ENCODE results near the gene MYO5C. TPM values are rescaled to one million over a fixed set of nuclear protein-coding genes. Genes with fewer than 3 reads are reported as not detected.
A peak's percentile ranks its signal among the peaks of the same experiment; 100 is the strongest.

Gene MYO5C
- total and polyA plus RNA-seq, 2 of the 13 experiments (the other 11 are each of a cell fraction or from before 2014, with no cell fraction given) = 15.7 to 23.7 TPM

DNA sequence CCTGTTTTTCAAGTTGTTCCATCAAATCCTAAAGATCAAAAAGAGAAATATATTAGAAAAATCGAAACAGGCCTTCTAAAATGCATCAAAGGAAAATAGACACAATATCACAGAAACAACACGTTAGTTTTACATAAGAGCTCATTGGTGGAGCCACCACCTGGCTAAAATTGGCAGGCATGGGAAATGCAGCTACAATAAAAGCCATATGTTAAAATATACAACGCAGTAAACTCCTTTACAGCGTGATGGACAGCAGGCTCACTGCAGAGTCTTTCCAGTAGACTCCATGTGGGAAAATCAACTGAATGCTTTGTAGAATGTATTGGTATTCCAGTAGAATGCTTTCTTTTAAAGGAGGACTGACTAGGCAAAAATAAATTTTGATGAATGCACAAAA is 40.9 kb upstream of the MYO5C start:
- Histone ChIP-seq H3K4me1 (ENCODE audit: insufficient read depth, low read length) (peaks cover 35% of the 10 kb centered on the region), H3K4me2 (ENCODE audit: low read depth, low read length) (no peak overlapping the region), H4K20me1 (ENCODE audit: insufficient read depth, low read length) (no peaks in the 10 kb centered on the region), H3K9ac (ENCODE audit: insufficient read depth, low read depth, low read length) (no peak overlapping the region), H3K9me3 (ENCODE audit: low read length) (no peaks in the 10 kb centered on the region), H3K4me3 (replicated peaks in 1 of 3; ENCODE audit: insufficient read depth in 1 of 3, low read depth in 2 of 3, low read length in 3 of 3) (no peak overlapping the region), H3K27me3 (ENCODE audit: control insufficient read depth in 1 of 2, insufficient read depth in 2 of 2, low read length in 2 of 2) (no peaks in the 10 kb centered on the region; a peak in 1 of 5 replicates), H3K27ac (ENCODE audit: extremely low read length, insufficient read depth, low read length) (no peak overlapping the region), H3K79me2 (ENCODE audit: insufficient read depth, low read length) (no peaks in the 10 kb centered on the region), H3K36me3 (replicated peaks in 1 of 2; ENCODE audit: control insufficient read depth in 1 of 2, insufficient read depth in 2 of 2, low read length in 2 of 2) (no peaks in the 10 kb centered on the region), H2AFZ (ENCODE audit: low read length) (no peak overlapping the region)
- ATAC-seq (no peak), FAIRE-seq (peak; percentile 51), DNase-seq (ENCODE audit: low spot score) (no peak)
- 73% methylated on average over 4 of the region's 4 CpGs for WGBS (ENCODE audit: low lambda C conversion rate)
- in situ Hi-C loops (cut with HindIII; ENCODE audit: extremely low pct_ligation_motif_present, low pct_unique_long_range_greater_than_20kb) = no loop called here
- ChIA-PET CTCF (ENCODE audit: low intra/inter-chr PET ratio, low total read pairs) (interaction anchor here (1.0 kb wide), 1 partner anchor 81 kb away, joined by 3 read pairs; no protein-coding TSS in a partner anchor), POLR2A (no interaction called here)
- intact Hi-C loops (cut with micrococcal nuclease; ENCODE audit: unreplicated experiment) = no loop called here
- TF ChIP-seq STAG1 (CRISPR knock-in tag; IDR thresholded peaks at IDR 0.05) (peak; percentile 35; the same call in 1 of the 2 replicates), MAFF (IDR thresholded peaks at IDR 0.05; ENCODE audit: low read depth, low read length) (0 out of 2 replicates have a peak, but pooled peaks have one; percentile 43), ZFP1 (CRISPR knock-in tag; IDR thresholded peaks at IDR 0.05) (no peak), ZBED4 (CRISPR knock-in tag; IDR thresholded peaks at IDR 0.05; ENCODE audit: borderline replicate concordance) (no peak), FOXC1 (CRISPR knock-in tag; IDR thresholded peaks at IDR 0.05; ENCODE audit: borderline replicate concordance) (no peak), SSRP1 (CRISPR knock-in tag; IDR thresholded peaks at IDR 0.05) (no peak), GZF1 (CRISPR knock-in tag; IDR thresholded peaks at IDR 0.05) (no peak), SMC3 (IDR thresholded peaks at IDR 0.05; ENCODE audit: low read length) (0 out of 2 replicates have a peak, but pooled peaks have one; percentile 21), EED (CRISPR knock-in tag; IDR thresholded peaks at IDR 0.05) (no peak), ZBTB34 (CRISPR knock-in tag; IDR thresholded peaks at IDR 0.05) (no peak), ZSCAN25 (CRISPR knock-in tag; IDR thresholded peaks at IDR 0.05) (no peak), ZNF296 (CRISPR knock-in tag; conservative IDR thresholded peaks at IDR 0.05) (no peak), BATF2 (CRISPR knock-in tag; IDR thresholded peaks at IDR 0.05) (no peak)
- TF ChIP-seq, protein P1, sequence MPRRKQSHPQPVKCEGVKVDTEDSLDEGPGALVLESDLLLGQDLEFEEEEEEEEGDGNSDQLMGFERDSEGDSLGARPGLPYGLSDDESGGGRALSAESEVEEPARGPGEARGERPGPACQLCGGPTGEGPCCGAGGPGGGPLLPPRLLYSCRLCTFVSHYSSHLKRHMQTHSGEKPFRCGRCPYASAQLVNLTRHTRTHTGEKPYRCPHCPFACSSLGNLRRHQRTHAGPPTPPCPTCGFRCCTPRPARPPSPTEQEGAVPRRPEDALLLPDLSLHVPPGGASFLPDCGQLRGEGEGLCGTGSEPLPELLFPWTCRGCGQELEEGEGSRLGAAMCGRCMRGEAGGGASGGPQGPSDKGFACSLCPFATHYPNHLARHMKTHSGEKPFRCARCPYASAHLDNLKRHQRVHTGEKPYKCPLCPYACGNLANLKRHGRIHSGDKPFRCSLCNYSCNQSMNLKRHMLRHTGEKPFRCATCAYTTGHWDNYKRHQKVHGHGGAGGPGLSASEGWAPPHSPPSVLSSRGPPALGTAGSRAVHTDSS (CRISPR knock-in tag; conservative IDR thresholded peaks at IDR 0.05) = no peak
- TF ChIP-seq, protein P2, sequence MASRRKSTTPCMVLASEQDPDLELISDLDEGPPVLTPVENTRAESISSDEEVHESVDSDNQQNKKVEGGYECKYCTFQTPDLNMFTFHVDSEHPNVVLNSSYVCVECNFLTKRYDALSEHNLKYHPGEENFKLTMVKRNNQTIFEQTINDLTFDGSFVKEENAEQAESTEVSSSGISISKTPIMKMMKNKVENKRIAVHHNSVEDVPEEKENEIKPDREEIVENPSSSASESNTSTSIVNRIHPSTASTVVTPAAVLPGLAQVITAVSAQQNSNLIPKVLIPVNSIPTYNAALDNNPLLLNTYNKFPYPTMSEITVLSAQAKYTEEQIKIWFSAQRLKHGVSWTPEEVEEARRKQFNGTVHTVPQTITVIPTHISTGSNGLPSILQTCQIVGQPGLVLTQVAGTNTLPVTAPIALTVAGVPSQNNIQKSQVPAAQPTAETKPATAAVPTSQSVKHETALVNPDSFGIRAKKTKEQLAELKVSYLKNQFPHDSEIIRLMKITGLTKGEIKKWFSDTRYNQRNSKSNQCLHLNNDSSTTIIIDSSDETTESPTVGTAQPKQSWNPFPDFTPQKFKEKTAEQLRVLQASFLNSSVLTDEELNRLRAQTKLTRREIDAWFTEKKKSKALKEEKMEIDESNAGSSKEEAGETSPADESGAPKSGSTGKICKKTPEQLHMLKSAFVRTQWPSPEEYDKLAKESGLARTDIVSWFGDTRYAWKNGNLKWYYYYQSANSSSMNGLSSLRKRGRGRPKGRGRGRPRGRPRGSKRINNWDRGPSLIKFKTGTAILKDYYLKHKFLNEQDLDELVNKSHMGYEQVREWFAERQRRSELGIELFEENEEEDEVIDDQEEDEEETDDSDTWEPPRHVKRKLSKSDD (CRISPR knock-in tag; IDR thresholded peaks at IDR 0.05; ENCODE audit: low read depth) = no peak
- no TSS peak for BruUV-seq (replicated peaks)
